Heart right ventricle (tissue), 16 donors: ENCODE data around the gene ADCY2. TPM values are rescaled to one million over a fixed set of nuclear protein-coding genes. Genes with fewer than 3 reads are reported as not detected.

Experiments used
- ATAC-seq, 8 donors: fragments of 200-7000 bp; cut with Tn5 transposase; one replicate each; pipeline ENCODE4 v1.9.1; 2020; ENCODE audit warnings: mild to moderate bottlenecking in 8 of 8, moderate library complexity in 8 of 8, moderate number of reproducible peaks in 1 of 8
- DNase-seq, 2 donors: peaks; one replicate each; pipeline ENCODE4 v3.0.0-alpha.2; 2020
- H3K27ac ChIP-seq, 10 donors: fragments of 200-600 bp; sonication (generic) in 2 of 10; one replicate each; pipeline versions ENCODE4 v1.5.0 to v1.8.0; 2020 to 2022; ENCODE audit warnings: mild to moderate bottlenecking in 3 of 10
- H3K27me3 ChIP-seq, 7 donors: fragments of 200-600 bp; one replicate each; pipeline ENCODE4 v1.8.0; 2021 to 2022; ENCODE audit warnings: mild to moderate bottlenecking in 2 of 7
- H3K36me3 ChIP-seq, 9 donors: fragments of 200-600 bp; sonication (generic) in 1 of 9; one replicate each; pipeline versions ENCODE4 v1.5.0 to v1.8.0; 2020 to 2022; ENCODE audit warnings: mild to moderate bottlenecking in 2 of 9
- H3K4me1 ChIP-seq, 9 donors: fragments of 200-600 bp; sonication (generic) in 1 of 9; one replicate each; pipeline versions ENCODE4 v1.5.0 to v1.8.0; 2020 to 2022; ENCODE audit warnings: mild to moderate bottlenecking in 4 of 9
- H3K4me3 ChIP-seq, 10 donors: fragments of 200-600 bp; sonication (generic) in 2 of 10; one replicate each; pipeline versions ENCODE4 v1.5.0 to v1.8.0; 2020 to 2022; ENCODE audit warnings: mild to moderate bottlenecking in 7 of 10, moderate library complexity in 2 of 10
- H3K9me3 ChIP-seq, 11 donors: fragments of 200-600 bp in 10 of 11; sonication (generic) in 2 of 11; one replicate each; pipeline versions ENCODE4 v1.5.0 to v1.8.0; 2013 to 2022; ENCODE audit warnings: mild to moderate bottlenecking in 2 of 11, control low read depth in 1 of 11, moderate library complexity in 1 of 11
- WGBS, 2 donors: extraction: QIAGEN DNeasy Blood & Tissue Kit; methylation state at CpG; one replicate each; pipeline ENCODE4 v1.1.7; 2013; ENCODE audit warnings: inconsistent platforms in 1 of 2; 5-methylcytosine and 5-hydroxymethylcytosine counted together
- intact Hi-C, 10 donors: fragments of 100-400 bp; cut with DNase I; formaldehyde crosslinking; loops; one replicate each; pipeline versions ENCODE4 v1.11.1 to v1.14.2; 2022
- polyA plus RNA-seq, 2 donors: library from polyadenylated mRNA; stranded (reverse); fragments of 200-250 nt; gene quantifications; one replicate each; pipeline ENCODE4 v1.2.3, GENCODE V29; 2013
- total RNA-seq, 10 donors: library from RNA; stranded (reverse); fragmentation: NEBNext Ultra II Directional in 3 of 10; extraction: Animal tissue kit (Norgen Biotek cat#: 25700) in 3 of 10; gene quantifications; one replicate each; pipeline versions ENCODE4 v1.2.1 to v1.2.4, GENCODE V29; 2021 to 2023
- TF ChIP-seq, protein P1 (sequence below), 9 donors: fragments of 200-600 bp; sonication (generic) in 2 of 9; IDR thresholded peaks; one replicate each; pipeline versions ENCODE4 v1.5.0 to v1.8.0; 2021 to 2022; ENCODE audit warnings: antibody characterized with exemption in 9 of 9, mild to moderate bottlenecking in 5 of 9, moderate library complexity in 1 of 9
- donor health status: Arrhythmogenic right ventricular cardiomyopathy.
- donor health status: ischemic (EF 13 %, LVEDD 7.1; RV severe dilation, severe dysfunction).
- donor health status: healthy with polysubstance abuse.
- donor health status: DM: no; HTN: yes; CAD: no.
- donor health status: DM: no; HTN: no; CAD: no.
- donor health status: ischemic (EF 25% LVEDD 6.9; RV normal size, moderate dysfunction).
- donor health status: ischemic (EF 25% LVEDD 5.7; RV mildly dilated, moderate dysfunction).
- donor health status: healthy.
- donor health status: DM: yes; HTN: yes; CAD: no.
- donor health status: Ischemic cardiomyopathy.
- donor health status: ischemic (EF 35%, LVEDD 5.7; RV mildly dilated, moderate dysfunction).
- donor health status: nonischemic (EF 11% LVEDD 7.7; RV severe dilation, severe dysfunction).
- donor health status: DM: yes; HTN: yes; CAD: no.
- donor health status: PGD.
- donor health status: ischemic (EF 29% LVEDD 5.4; RV normal size, mild dysfunction).
- donor health status: nonischemic (EF 23%, LVEDD 6.1; RV moderate dilation, normal function).

The ADCY2 gene
- total and polyA plus RNA-seq, 12 donors, result 0.04 to 0.90 (median 0.17) TPM

DNA sequence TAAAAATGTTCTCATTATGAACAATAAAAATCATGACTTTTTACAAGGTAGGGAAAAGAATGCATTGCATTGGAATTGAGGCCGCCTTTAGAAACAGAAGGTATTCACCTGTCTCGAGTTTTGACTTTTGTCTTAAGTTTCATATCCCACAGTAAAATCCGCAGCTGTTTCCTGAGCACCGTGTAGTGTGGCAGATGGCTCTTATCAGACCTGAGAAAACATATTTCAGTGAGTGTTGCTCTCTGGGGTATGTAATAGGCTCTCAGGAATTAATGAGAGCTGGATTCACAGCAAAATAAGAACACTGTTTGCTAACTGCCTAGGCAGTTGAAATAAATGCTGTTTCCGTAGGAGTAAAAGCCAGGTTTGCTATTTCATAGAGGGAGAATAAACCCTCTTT lies 233.6 kb downstream of the ADCY2 start:
- Histone ChIP-seq H3K4me3 (no peak overlapping the region), H3K36me3 (no peaks in the 10 kb centered on the region), H3K4me1 (no peaks in the 10 kb centered on the region), H3K27ac (no peak overlapping the region), H3K9me3 (peaks cover 0 to 5% (median 0%) of the 10 kb centered on the region in 11 donors), H3K27me3 (no peaks in the 10 kb centered on the region)
- TF ChIP-seq, protein P1, sequence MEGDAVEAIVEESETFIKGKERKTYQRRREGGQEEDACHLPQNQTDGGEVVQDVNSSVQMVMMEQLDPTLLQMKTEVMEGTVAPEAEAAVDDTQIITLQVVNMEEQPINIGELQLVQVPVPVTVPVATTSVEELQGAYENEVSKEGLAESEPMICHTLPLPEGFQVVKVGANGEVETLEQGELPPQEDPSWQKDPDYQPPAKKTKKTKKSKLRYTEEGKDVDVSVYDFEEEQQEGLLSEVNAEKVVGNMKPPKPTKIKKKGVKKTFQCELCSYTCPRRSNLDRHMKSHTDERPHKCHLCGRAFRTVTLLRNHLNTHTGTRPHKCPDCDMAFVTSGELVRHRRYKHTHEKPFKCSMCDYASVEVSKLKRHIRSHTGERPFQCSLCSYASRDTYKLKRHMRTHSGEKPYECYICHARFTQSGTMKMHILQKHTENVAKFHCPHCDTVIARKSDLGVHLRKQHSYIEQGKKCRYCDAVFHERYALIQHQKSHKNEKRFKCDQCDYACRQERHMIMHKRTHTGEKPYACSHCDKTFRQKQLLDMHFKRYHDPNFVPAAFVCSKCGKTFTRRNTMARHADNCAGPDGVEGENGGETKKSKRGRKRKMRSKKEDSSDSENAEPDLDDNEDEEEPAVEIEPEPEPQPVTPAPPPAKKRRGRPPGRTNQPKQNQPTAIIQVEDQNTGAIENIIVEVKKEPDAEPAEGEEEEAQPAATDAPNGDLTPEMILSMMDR (IDR thresholded peaks at IDR 0.05), result no peak
- no peak for DNase-seq
- ATAC-seq, result no peak
- 54 to 58% methylated on average over 5 of the region's 5 CpGs for WGBS, 2 donors
- intact Hi-C loops, result no loop called here

DNA sequence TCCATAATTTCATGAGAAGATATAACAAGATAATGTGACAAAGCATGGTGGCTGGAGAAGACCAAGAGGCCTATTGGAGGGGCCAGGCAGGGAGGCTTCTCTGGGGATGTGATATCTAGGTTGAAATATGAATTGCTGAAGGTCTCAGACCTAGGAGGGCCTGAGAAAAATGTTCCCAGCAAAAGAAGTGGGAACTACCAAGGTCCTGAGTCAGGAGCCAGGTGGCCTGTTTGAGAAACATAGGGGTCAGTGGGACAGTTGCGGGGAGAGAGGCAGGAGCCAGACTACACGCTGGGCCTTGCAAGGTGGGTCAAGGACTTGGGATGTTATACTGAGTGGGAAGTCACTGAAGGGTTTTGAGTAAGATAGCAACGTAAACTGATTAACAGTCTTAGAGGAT lies 238.9 kb downstream of the ADCY2 start:
- intact Hi-C loops, result loop anchor here in 1 of 10 donors (2.0 kb wide), 1 partner anchor 58 kb away; no protein-coding TSS in a partner anchor
- H3K27me3 ChIP-seq, result no peaks in the 10 kb centered on the region
- no peak overlapping the region for H3K27ac ChIP-seq
- TF ChIP-seq, protein P1 (IDR thresholded peaks at IDR 0.05), result no peak
- DNase-seq, result no peak
- H3K36me3 ChIP-seq, result no peaks in the 10 kb centered on the region
- ATAC-seq, result no peak
- H3K9me3 ChIP-seq, result peaks cover 0 to 8% (median 0%) of the 10 kb centered on the region in 11 donors
- no peak overlapping the region for H3K4me3 ChIP-seq
- 83 to 84% methylated on average over 3 of the region's 3 CpGs for WGBS, 2 donors
- no peaks in the 10 kb centered on the region for H3K4me1 ChIP-seq

DNA sequence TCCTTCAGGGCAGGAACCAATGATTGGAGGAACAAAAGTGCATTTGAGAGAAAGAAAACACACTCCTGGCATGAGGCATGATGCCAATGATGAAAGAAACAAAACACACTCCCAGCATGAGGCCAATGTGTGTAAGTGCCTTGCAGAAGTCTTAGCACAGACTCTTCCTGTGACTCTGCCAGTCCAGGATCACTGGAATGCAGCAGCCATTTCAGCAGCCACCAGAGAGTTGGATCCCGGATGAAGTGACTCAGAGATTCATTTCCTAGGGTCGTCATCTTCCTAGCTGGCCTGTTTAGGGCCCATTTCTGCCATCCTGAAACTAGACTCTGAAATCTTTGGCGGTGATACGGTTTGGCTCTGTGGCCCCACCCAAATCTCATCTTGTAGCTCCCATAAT lies 242.5 kb downstream of the ADCY2 start:
- TF ChIP-seq, protein P1 (IDR thresholded peaks at IDR 0.05), result no peak
- no peak overlapping the region for H3K27ac ChIP-seq
- H3K9me3 ChIP-seq, result peaks cover 0 to 25% (median 4%) of the 10 kb centered on the region in 11 donors

GRCh38 chr5:7642029-7642428 lies 246.1 kb downstream of the ADCY2 start:
- Histone ChIP-seq H3K4me1 (no peaks in the 10 kb centered on the region), H3K4me3 (no peak overlapping the region), H3K36me3 (no peaks in the 10 kb centered on the region), H3K27ac (no peak overlapping the region), H3K27me3 (no peaks in the 10 kb centered on the region), H3K9me3 (peaks cover 0 to 25% (median 4%) of the 10 kb centered on the region in 11 donors)
- intact Hi-C loops, result no loop called here
- ATAC-seq (no peak), DNase-seq (no peak)
- TF ChIP-seq, protein P1 (IDR thresholded peaks at IDR 0.05), result no peak

More for the DNA sequence above, 242.5 kb downstream of the ADCY2 start:
- Histone ChIP-seq H3K36me3 (no peaks in the 10 kb centered on the region), H3K4me1 (no peaks in the 10 kb centered on the region), H3K27me3 (no peaks in the 10 kb centered on the region), H3K4me3 (no peak overlapping the region)
- ATAC-seq (no peak), DNase-seq (no peak)
- intact Hi-C loops, result no loop called here
- 67 to 71% methylated on average over 4 of the region's 4 CpGs for WGBS, 2 donors
